ENCODE data around the gene QSOX1.

The QSOX1 gene

GRCh38 chr1:180170546-180171151, 16.0 kb downstream of the QSOX1 start:
- DNase-seq = no peak

GRCh38 chr1:180171691-180172090, 17.0 kb downstream of the QSOX1 start:
- DNase-seq = no peak

- DNase-seq = no peak
These were observed 18.8 kb downstream of the QSOX1 start for GRCh38 chr1:180173451-180173850.

- DNase-seq = no peak
These were observed 19.3 kb downstream of the QSOX1 start for GRCh38 chr1:180173952-180174351.

GRCh38 chr1:180175291-180175690, 20.6 kb downstream of the QSOX1 start:
- DNase-seq = no peak

- DNase-seq = no peak
These were observed 21.1 kb downstream of the QSOX1 start for GRCh38 chr1:180175806-180176205.

- DNase-seq = no peak
These were observed 22.3 kb downstream of the QSOX1 start for GRCh38 chr1:180176965-180177364.

- no peak for DNase-seq
These were observed 23.3 kb downstream of the QSOX1 start for GRCh38 chr1:180177931-180178330.

- DNase-seq = no peak
These were observed 24.0 kb downstream of the QSOX1 start for GRCh38 chr1:180178511-180179161.

- DNase-seq = no peak
These were observed 24.7 kb downstream of the QSOX1 start for GRCh38 chr1:180179162-180179957.

GRCh38 chr1:180181048-180181447, 26.4 kb downstream of the QSOX1 start:
- DNase-seq = no peak

- no peak for DNase-seq
These were observed 27.4 kb downstream of the QSOX1 start for GRCh38 chr1:180181996-180182642.

- DNase-seq = no peak
These were observed 28.1 kb downstream of the QSOX1 start for GRCh38 chr1:180182643-180183311.

- no peak for DNase-seq
These were observed 28.8 kb downstream of the QSOX1 start for GRCh38 chr1:180183426-180183825.

- no peak for DNase-seq
These were observed 29.4 kb downstream of the QSOX1 start for GRCh38 chr1:180184041-180184440.

GRCh38 chr1:180185281-180185680, 30.6 kb downstream of the QSOX1 start:
- no peak for DNase-seq

GRCh38 chr1:180185971-180186645, 31.4 kb downstream of the QSOX1 start:
- DNase-seq = no peak

- no peak for DNase-seq
These were observed 32.2 kb downstream of the QSOX1 start for GRCh38 chr1:180186831-180187230.

GRCh38 chr1:180187626-180188025, 33.0 kb downstream of the QSOX1 start:
- DNase-seq = no peak

- no peak for DNase-seq
These were observed 33.4 kb downstream of the QSOX1 start for GRCh38 chr1:180188091-180188506.

- no peak for DNase-seq
These were observed 34.1 kb downstream of the QSOX1 start for GRCh38 chr1:180188684-180189175.

GRCh38 chr1:180190091-180190490, 35.4 kb downstream of the QSOX1 start:
- DNase-seq = no peak

Measured in NCI-H1417 treated with DMSO at 0.1 percent for 48 hours (cell line).